B cell (primary cell): Measurements from ENCODE around the gene HENMT1. TPM values are rescaled to one million over a fixed set of nuclear protein-coding genes. Genes with fewer than 3 reads are reported as not detected.

Source experiments
- ATAC-seq: fragments of 200-7000 bp; cut with Tn5 transposase; one replicate; pipeline ENCODE4 v1.10.0; 2021; ENCODE audit warnings: low read depth, mild to moderate bottlenecking, moderate number of reproducible peaks, moderate library complexity
- CTCF ChIA-PET: fragments of 350-600 bp; sonication (Branson Sonifier 250); formaldehyde crosslinking; loops from one replicate; lab custom pipeline; 2021; ENCODE audit warnings: antibody characterized with exemption, inconsistent platforms; lab: Charles Lee
- POLR2A ChIA-PET: fragments of 350-600 bp; sonication (Branson Sonifier 250); formaldehyde crosslinking; loops from one replicate; lab custom pipeline; 2021; ENCODE audit warnings: antibody characterized with exemption; lab: Charles Lee
- DNase-seq: peaks from one replicate; pipeline ENCODE4 v3.0.0; 2013
- H2AFZ ChIP-seq: 2 replicates; pipeline ENCODE4 v1.6.1; 2012; ENCODE audit warnings: mild to moderate bottlenecking, low read depth, low read length; ENCODE audit not compliant: insufficient read depth, poor library complexity, severe bottlenecking
- H3K27ac ChIP-seq, 2 donors: 1 replicate in 1 of 2; 2 replicates in 1 of 2; pipeline ENCODE4 v1.5.1; 2012 to 2013; ENCODE audit warnings: low read length in 2 of 2, mild to moderate bottlenecking in 2 of 2, moderate library complexity in 1 of 2
- H3K27me3 ChIP-seq, 4 experiments: fragments of 200-600 bp in 1 of 4; sonication (generic) in 1 of 4; replicated peaks in 1 of 4; 1 replicate in 2 of 4; 2 replicates in 2 of 4; pipeline versions ENCODE4 v1.6.1 to v1.7.0; 2013 to 2016; ENCODE audit warnings: low read length in 3 of 4, mild to moderate bottlenecking in 2 of 4, mixed read lengths in 1 of 4, moderate library complexity in 1 of 4; ENCODE audit not compliant: insufficient read depth in 4 of 4, control insufficient read depth in 3 of 4; ENCODE audit errors: control extremely low read depth in 1 of 4
- H3K36me3 ChIP-seq, 2 experiments: replicated peaks in 1 of 2; 1 replicate in 1 of 2; 2 replicates in 1 of 2; pipeline versions ENCODE4 v1.6.1 to v1.7.1; 2013; ENCODE audit warnings: low read length in 1 of 2; ENCODE audit not compliant: insufficient read depth in 2 of 2, control insufficient read depth in 1 of 2; ENCODE audit errors: control extremely low read depth in 1 of 2, extremely low read depth in 1 of 2
- H3K4me1 ChIP-seq, 2 donors: fragments of 200-600 bp in 1 of 2; sonication (generic) in 1 of 2; 1 replicate in 1 of 2; 2 replicates in 1 of 2; pipeline versions ENCODE4 v1.5.1 to v1.6.1; 2013 to 2017; ENCODE audit warnings: low read length in 2 of 2; ENCODE audit not compliant: control insufficient read depth in 2 of 2, insufficient read depth in 2 of 2
- H3K4me2 ChIP-seq: replicated peaks from 2 replicates; pipeline ENCODE3; 2012; ENCODE audit warnings: mild to moderate bottlenecking, low read depth, low read length; ENCODE audit not compliant: poor library complexity, severe bottlenecking
- H3K4me3 ChIP-seq, 5 experiments: fragments of 200-600 bp in 1 of 5; sonication (generic) in 1 of 5; 1 replicate in 3 of 5; 2 replicates in 2 of 5; pipeline versions ENCODE4 v1.5.1 to v1.7.0; 2011 to 2016; ENCODE audit warnings: low read length in 4 of 5, mild to moderate bottlenecking in 4 of 5, low read depth in 2 of 5, control low read depth in 1 of 5, moderate library complexity in 1 of 5; ENCODE audit not compliant: insufficient read depth in 1 of 5; ENCODE audit errors: control extremely low read depth in 1 of 5, extremely low read depth in 1 of 5
- H3K79me2 ChIP-seq: fragments of 200-600 bp; sonication (generic); one replicate; pipeline ENCODE4 v1.6.0; 2016; ENCODE audit warnings: low read length; ENCODE audit not compliant: control insufficient read depth, insufficient read depth
- H3K9ac ChIP-seq: fragments of 200-600 bp; sonication (generic); 2 replicates; pipeline ENCODE4 v1.6.1; 2017; ENCODE audit warnings: mild to moderate bottlenecking, low read length, moderate library complexity
- H3K9me3 ChIP-seq, 3 donors: one replicate each; pipeline versions ENCODE4 v1.6.1 to v1.7.1; 2013; ENCODE audit warnings: low read length in 2 of 3; ENCODE audit not compliant: control insufficient read depth in 2 of 3, insufficient read depth in 1 of 3; ENCODE audit errors: control extremely low read depth in 1 of 3
- H4K20me1 ChIP-seq: 2 replicates; pipeline ENCODE4 v1.6.0; 2012; ENCODE audit warnings: mild to moderate bottlenecking, low read length; ENCODE audit not compliant: insufficient read depth, control insufficient read depth, poor library complexity, severe bottlenecking
- H3K27ac Mint-ChIP-seq: one replicate; pipeline ENCODE4 v1.8.0; 2021; ENCODE audit warnings: mixed read lengths
- H3K27me3 Mint-ChIP-seq: one replicate; pipeline ENCODE4 v1.8.0; 2021; ENCODE audit warnings: mixed read lengths
- H3K4me1 Mint-ChIP-seq: one replicate; pipeline ENCODE4 v1.8.0; 2021; ENCODE audit warnings: mixed read lengths
- H3K4me3 Mint-ChIP-seq: one replicate; pipeline ENCODE4 v1.8.0; 2021; ENCODE audit warnings: mixed read lengths
- H3K9me3 Mint-ChIP-seq: one replicate; pipeline ENCODE4 v1.8.0; 2022; ENCODE audit warnings: mixed read lengths; ENCODE audit not compliant: insufficient read depth
- EZH2 ChIP-seq: IDR thresholded peaks from 2 replicates; pipeline ENCODE4 v1.6.1; 2012; ENCODE audit warnings: borderline replicate concordance, low read depth, mild to moderate bottlenecking, moderate library complexity, low read length; ENCODE audit not compliant: insufficient read depth, poor library complexity, severe bottlenecking
- WGBS: methylation state at CpG from one replicate; pipeline ENCODE4 v1.1.5; 2013; ENCODE audit warnings: missing lambda C conversion rate; ENCODE audit not compliant: insufficient coverage; 5-methylcytosine and 5-hydroxymethylcytosine counted together
- intact Hi-C: fragments of 100-400 bp; cut with micrococcal nuclease; formaldehyde crosslinking; loops from one replicate; pipeline ENCODE4 v1.10.0; 2022
- polyA plus RNA-seq: library from polyadenylated mRNA; depleted of rRNA; stranded (reverse); fragments of >200 nt; gene quantifications from 2 replicates; pipeline ENCODE4 v1.2.3, GENCODE V29; 2012
- total RNA-seq, 2 donors: library from RNA; stranded (reverse); fragments of 120-200 nt in 1 of 2; gene quantifications; 1 replicate in 1 of 2; 2 replicates in 1 of 2; pipeline versions ENCODE4 v1.2.3 to v1.2.4, GENCODE V29; 2013 to 2022
- TF ChIP-seq, protein P1 (sequence below): fragments of 200-600 bp; IDR thresholded peaks from one replicate; pipeline ENCODE4 v1.8.0; 2022; ENCODE audit warnings: antibody characterized with exemption, mild to moderate bottlenecking

Gene HENMT1
- total and polyA plus RNA-seq, 2 donors (not counting 1 experiment from before 2014, with no cell fraction given), result 4.2 to 6.4 TPM

DNA sequence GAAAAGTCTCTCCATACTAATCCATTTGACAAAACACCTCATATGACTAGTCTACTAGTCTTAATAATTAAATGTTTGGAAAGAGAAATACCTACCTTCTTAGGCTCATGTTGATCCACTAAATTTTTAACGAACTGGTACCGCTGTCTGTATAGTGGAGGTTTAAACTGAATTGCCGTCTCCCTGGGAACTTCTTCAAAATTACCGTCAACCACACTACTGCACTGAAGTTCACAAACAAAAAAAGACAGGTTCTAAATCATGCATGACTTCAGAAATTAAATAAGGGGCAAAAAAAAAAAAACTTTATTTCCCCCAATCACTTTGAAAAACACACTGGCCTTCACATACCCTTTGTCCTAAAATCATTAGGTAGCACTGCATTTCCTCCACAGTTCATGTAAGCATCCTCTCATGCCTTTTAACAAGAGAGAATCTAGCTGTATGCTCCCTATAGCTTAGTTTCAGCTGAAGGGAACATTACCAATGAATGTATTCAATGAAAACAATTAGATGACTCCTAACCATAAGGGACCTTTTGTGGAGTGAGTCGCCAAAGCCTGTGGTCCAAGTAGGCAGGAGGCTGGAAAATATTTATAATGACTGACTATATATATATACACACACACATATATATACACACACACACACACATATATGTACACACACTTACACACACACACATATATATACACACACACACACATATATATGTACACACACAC lies 3.4 kb downstream of the HENMT1 start:
- H3K27ac ChIP-seq, result no peak overlapping the region
- H3K4me3 ChIP-seq, result no peak overlapping the region
- TF ChIP-seq, protein P1, sequence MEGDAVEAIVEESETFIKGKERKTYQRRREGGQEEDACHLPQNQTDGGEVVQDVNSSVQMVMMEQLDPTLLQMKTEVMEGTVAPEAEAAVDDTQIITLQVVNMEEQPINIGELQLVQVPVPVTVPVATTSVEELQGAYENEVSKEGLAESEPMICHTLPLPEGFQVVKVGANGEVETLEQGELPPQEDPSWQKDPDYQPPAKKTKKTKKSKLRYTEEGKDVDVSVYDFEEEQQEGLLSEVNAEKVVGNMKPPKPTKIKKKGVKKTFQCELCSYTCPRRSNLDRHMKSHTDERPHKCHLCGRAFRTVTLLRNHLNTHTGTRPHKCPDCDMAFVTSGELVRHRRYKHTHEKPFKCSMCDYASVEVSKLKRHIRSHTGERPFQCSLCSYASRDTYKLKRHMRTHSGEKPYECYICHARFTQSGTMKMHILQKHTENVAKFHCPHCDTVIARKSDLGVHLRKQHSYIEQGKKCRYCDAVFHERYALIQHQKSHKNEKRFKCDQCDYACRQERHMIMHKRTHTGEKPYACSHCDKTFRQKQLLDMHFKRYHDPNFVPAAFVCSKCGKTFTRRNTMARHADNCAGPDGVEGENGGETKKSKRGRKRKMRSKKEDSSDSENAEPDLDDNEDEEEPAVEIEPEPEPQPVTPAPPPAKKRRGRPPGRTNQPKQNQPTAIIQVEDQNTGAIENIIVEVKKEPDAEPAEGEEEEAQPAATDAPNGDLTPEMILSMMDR, result no peak
- TF ChIP-seq EZH2, result no peak
- H3K9me3 Mint-ChIP-seq, result no peaks in the 10 kb centered on the region
- no peak for ATAC-seq
- H3K4me1 Mint-ChIP-seq, result peaks cover 10% of the 10 kb centered on the region
- H3K27me3 ChIP-seq, result no peaks in the 10 kb centered on the region
- no peaks in the 10 kb centered on the region for H3K27me3 Mint-ChIP-seq
- no peak overlapping the region for H3K9ac ChIP-seq
- DNase-seq, result no peak
- no peaks in the 10 kb centered on the region for H3K36me3 ChIP-seq
- H3K9me3 ChIP-seq, result peaks cover 0 to 5% (median 0%) of the 10 kb centered on the region in 3 donors
- H3K27ac Mint-ChIP-seq, result no peak overlapping the region
- no peak overlapping the region for H2AFZ ChIP-seq
- 40% methylated on average over 1 of the region's 5 CpGs for WGBS
- CTCF ChIA-PET, result interaction anchor here (0.8 kb wide), 1 partner anchor 14 kb away, joined by 3 read pairs; no protein-coding TSS in a partner anchor
- POLR2A ChIA-PET, result interaction anchor here (0.6 kb wide), 1 partner anchor 59 kb away, joined by 5 read pairs; no protein-coding TSS in a partner anchor
- H4K20me1 ChIP-seq, result no peaks in the 10 kb centered on the region
- no peak overlapping the region for H3K4me2 ChIP-seq
- no peaks in the 10 kb centered on the region for H3K79me2 ChIP-seq
- H3K4me3 Mint-ChIP-seq, result no peak overlapping the region
- intact Hi-C loops, result no loop called here
- H3K4me1 ChIP-seq, result peaks cover 8 to 10% of the 10 kb centered on the region in 2 donors

- H3K4me1 Mint-ChIP-seq, result no peaks in the 10 kb centered on the region
Observed at GRCh38 chr1:108653431-108654105, 7.3 kb downstream of the HENMT1 start.

More at GRCh38 chr1:108653431-108654105, 7.3 kb downstream of the HENMT1 start:
- Mint-ChIP-seq H3K27me3 (no peaks in the 10 kb centered on the region), H3K4me3 (no peak overlapping the region), H3K9me3 (peaks cover 3% of the 10 kb centered on the region), H3K27ac (no peak overlapping the region)
- TF ChIP-seq EZH2, result no peak
- TF ChIP-seq, protein P1, result no peak
- H3K27me3 ChIP-seq, result no peaks in the 10 kb centered on the region
- peaks cover 3 to 5% of the 10 kb centered on the region in 2 experiments for H3K36me3 ChIP-seq
- H3K79me2 ChIP-seq, result no peaks in the 10 kb centered on the region
- no peak overlapping the region for H2AFZ ChIP-seq
- no CpG with 5 or more reads among the region's 2 CpGs for WGBS
- H4K20me1 ChIP-seq, result no peaks in the 10 kb centered on the region
- ChIA-PET POLR2A (no interaction called here), CTCF (no interaction called here)
- H3K9me3 ChIP-seq, result peaks cover 0 to 7% (median 0%) of the 10 kb centered on the region in 3 donors
- H3K27ac ChIP-seq, result no peak overlapping the region
- ATAC-seq (no peak), DNase-seq (no peak)
- no peaks in the 10 kb centered on the region for H3K4me1 ChIP-seq
- no peak overlapping the region for H3K9ac ChIP-seq
- no peak overlapping the region for H3K4me3 ChIP-seq
- H3K4me2 ChIP-seq, result no peak overlapping the region
- intact Hi-C loops, result no loop called here
